ENCODE data around the gene E2F2.

E2F2 gene

GRCh38 chr1:23483321-23484252 lies 47.4 kb downstream of the E2F2 start, which contains the start of gene ASAP3:
Gene ASAP3 (minus strand): TSS chr1:23484179. CDS start chr1:23484133, 46 bp downstream.
- no peak for DNase-seq (ENCODE audit: low read depth)

- no peak for DNase-seq (ENCODE audit: low read depth)
Measured at GRCh38 chr1:23481904-23482303, 49.1 kb downstream of the E2F2 start.

GRCh38 chr1:23481026-23481597 lies 49.9 kb downstream of the E2F2 start:
- no peak for DNase-seq (ENCODE audit: low read depth)

GRCh38 chr1:23480187-23481025 lies 50.6 kb downstream of the E2F2 start:
- no peak for DNase-seq (ENCODE audit: low read depth)

GRCh38 chr1:23479666-23479941 lies 51.4 kb downstream of the E2F2 start:
- DNase-seq (ENCODE audit: low read depth), result no peak

GRCh38 chr1:23478896-23479665 lies 52.0 kb downstream of the E2F2 start:
- DNase-seq (ENCODE audit: low read depth), result no peak

GRCh38 chr1:23477359-23478144 lies 53.5 kb downstream of the E2F2 start:
- DNase-seq (ENCODE audit: low read depth), result no peak

- no peak for DNase-seq (ENCODE audit: low read depth)
Measured at GRCh38 chr1:23475641-23476040, 55.4 kb downstream of the E2F2 start.

GRCh38 chr1:23475134-23475628 lies 55.9 kb downstream of the E2F2 start:
- DNase-seq (ENCODE audit: low read depth), result no peak

GRCh38 chr1:23473037-23473800 lies 57.8 kb downstream of the E2F2 start:
- DNase-seq (ENCODE audit: low read depth), result no peak

GRCh38 chr1:23472351-23473036 lies 58.5 kb downstream of the E2F2 start:
- no peak for DNase-seq (ENCODE audit: low read depth)

GRCh38 chr1:23471473-23472075 lies 59.5 kb downstream of the E2F2 start:
- DNase-seq (ENCODE audit: low read depth), result no peak

GRCh38 chr1:23470282-23471070 lies 60.6 kb downstream of the E2F2 start:
- DNase-seq (ENCODE audit: low read depth), result no peak

GRCh38 chr1:23469372-23469982 lies 61.6 kb downstream of the E2F2 start:
- no peak for DNase-seq (ENCODE audit: low read depth)

GRCh38 chr1:23466423-23466989 lies 64.5 kb downstream of the E2F2 start:
- no peak for DNase-seq (ENCODE audit: low read depth)

- no peak for DNase-seq (ENCODE audit: low read depth)
Measured at GRCh38 chr1:23463286-23463685, 67.7 kb downstream of the E2F2 start.

GRCh38 chr1:23462766-23463165 lies 68.3 kb downstream of the E2F2 start:
- DNase-seq (ENCODE audit: low read depth), result no peak

- DNase-seq (ENCODE audit: low read depth), result no peak
Measured at GRCh38 chr1:23461050-23461449, 70.0 kb downstream of the E2F2 start.

All from stimulated activated CD4-positive, alpha-beta T cell treated with anti-CD3 and anti-CD28 coated beads, Interleukin-2, amount 100 ng/mL, for 4 hours (primary cell).